GM12878 (cell line): ENCODE measurements around the gene ZNRF3. TPM values are rescaled to one million over a fixed set of nuclear protein-coding genes. Genes with fewer than 3 reads are reported as not detected.

Experiments
- ATAC-seq: fragments of 200-7000 bp; cut with Tn5 transposase; 3 replicates; pipeline ENCODE4 v1.9.1; 2020; ENCODE audit warnings: mild to moderate bottlenecking, moderate library complexity
- BruUV-seq: library from RNA; stranded (reverse); fragments of 400-500 nt; replicated peaks from 2 replicates; lab custom pipeline; 2021; lab: Mats Ljungman, UMichigan
- CTCF ChIA-PET: fragments of 300-600 bp; sonication (Branson Sonifier 250); formaldehyde crosslinking; extraction: SDS; loops from one replicate; lab custom pipeline; 2021; ENCODE audit warnings: inconsistent platforms; lab: Yijun Ruan, JAX
- POLR2A ChIA-PET: fragments of 350-600 bp; formaldehyde crosslinking; extraction: SDS; loops from one replicate; lab custom pipeline; 2021; ENCODE audit warnings: inconsistent platforms; lab: Charles Lee
- RAD21 ChIA-PET: fragments of 300-600 bp; sonication (Branson Sonifier 250); formaldehyde crosslinking; loops from one replicate; lab custom pipeline; 2023; ENCODE audit warnings: antibody characterized with exemption; ENCODE audit not compliant: unreplicated experiment; lab: Charles Lee
- SMC1A ChIA-PET: fragments of 300-600 bp; sonication (Branson Sonifier 250); formaldehyde crosslinking; loops from one replicate; lab custom pipeline; 2023; ENCODE audit not compliant: unreplicated experiment, uncharacterized antibody; lab: Charles Lee
- DNase-seq: peaks from one replicate; pipeline ENCODE4 v3.0.0-alpha.2; 2011; ENCODE audit warnings: low read depth, low spot score
- FAIRE-seq: peaks from 3 replicates; lab custom pipeline; 2011; peaks lifted over from hg19 to GRCh38; lab: Jason Lieb, UNC
- H2AFZ ChIP-seq: 2 replicates; pipeline ENCODE4 v1.6.0; 2011; ENCODE audit warnings: low read depth, low read length, control low read depth; ENCODE audit not compliant: control insufficient read depth
- H3K27ac ChIP-seq: 2 replicates; pipeline ENCODE4 v1.5.1; 2011; ENCODE audit warnings: control low read depth; ENCODE audit not compliant: control insufficient read depth, insufficient read depth
- H3K27me3 ChIP-seq, 2 experiments: replicated peaks in 1 of 2; 2 replicates each; pipeline versions ENCODE4 v1.6.0 to v1.6.1; 2011; ENCODE audit warnings: low read length in 1 of 2; ENCODE audit not compliant: control insufficient read depth in 2 of 2, insufficient read depth in 2 of 2
- H3K36me3 ChIP-seq, 2 experiments: 2 replicates each; pipeline ENCODE4 v1.5.1; 2011; ENCODE audit warnings: low read length in 1 of 2; ENCODE audit not compliant: control insufficient read depth in 2 of 2, insufficient read depth in 2 of 2
- H3K4me1 ChIP-seq: 2 replicates; pipeline ENCODE4 v1.6.1; 2011; ENCODE audit warnings: mild to moderate bottlenecking, low read length, moderate library complexity, mixed read lengths; ENCODE audit not compliant: control insufficient read depth, insufficient read depth
- H3K4me2 ChIP-seq: 2 replicates; pipeline ENCODE4 v1.6.0; 2011; ENCODE audit warnings: control low read depth; ENCODE audit not compliant: control insufficient read depth, insufficient read depth
- H3K4me3 ChIP-seq: fragments of 200-600 bp; sonication (generic); 2 replicates; pipeline ENCODE4 v1.5.1; 2016
- H3K79me2 ChIP-seq: 2 replicates; pipeline ENCODE4 v1.6.0; 2011; ENCODE audit warnings: low read length; ENCODE audit not compliant: control insufficient read depth, insufficient read depth
- H3K9ac ChIP-seq: 2 replicates; pipeline ENCODE4 v1.8.0; 2011; ENCODE audit warnings: low read length, control low read depth, mixed read lengths; ENCODE audit not compliant: control insufficient read depth, insufficient read depth
- H3K9me3 ChIP-seq: replicated peaks from 3 replicates; pipeline ENCODE4 v1.5.1; 2011; ENCODE audit warnings: mild to moderate bottlenecking, low read length; ENCODE audit not compliant: control insufficient read depth, insufficient read depth
- H4K20me1 ChIP-seq: 2 replicates; pipeline ENCODE4 v1.6.0; 2011; ENCODE audit not compliant: control insufficient read depth, insufficient read depth
- BACH1 ChIP-seq: fragments of 450-650 bp; IDR thresholded peaks from 2 replicates; pipeline ENCODE4 v1.6.1; 2017; ENCODE audit warnings: mild to moderate bottlenecking, borderline replicate concordance
- CBFB ChIP-seq: IDR thresholded peaks from 2 replicates; pipeline ENCODE4 v1.6.1; 2016; ENCODE audit warnings: antibody characterized with exemption, low read depth
- ESRRA ChIP-seq: IDR thresholded peaks from 2 replicates; pipeline ENCODE4 v1.6.1; 2012; ENCODE audit warnings: mild to moderate bottlenecking, low read length, improper control_type of control experiment
- MEF2B ChIP-seq: fragments of 450-650 bp; IDR thresholded peaks from 2 replicates; pipeline ENCODE4 v1.6.1; 2018; ENCODE audit warnings: mild to moderate bottlenecking, moderate library complexity; ENCODE audit not compliant: partially characterized antibody, poor library complexity, severe bottlenecking
- SUPT20H ChIP-seq: IDR thresholded peaks from 2 replicates; pipeline ENCODE4 v1.6.1; 2011; ENCODE audit warnings: low read depth, mild to moderate bottlenecking, low read length, moderate library complexity, borderline replicate concordance; ENCODE audit not compliant: control insufficient read depth
- ZBTB40 ChIP-seq: fragments of 450-650 bp; IDR thresholded peaks from 2 replicates; pipeline ENCODE4 v1.6.1; 2016; ENCODE audit warnings: mild to moderate bottlenecking, moderate library complexity, borderline replicate concordance
- ZSCAN29 ChIP-seq: fragments of 450-650 bp; IDR thresholded peaks from 2 replicates; pipeline ENCODE4 v1.6.1; 2017; ENCODE audit warnings: mild to moderate bottlenecking, moderate library complexity
- WGBS: methylation state at CpG from one replicate; pipeline ENCODE4 v1.1.6; 2016; ENCODE audit warnings: low lambda C conversion rate; ENCODE audit not compliant: insufficient replicate concordance, insufficient coverage; ENCODE audit errors: missing lambda C conversion rate; 5-methylcytosine and 5-hydroxymethylcytosine counted together
- in situ Hi-C: fragments of 300-500 bp; cut with MboI; formaldehyde crosslinking; loops from 9 replicates; pipeline ENCODE4 v1.14.3; 2018; ENCODE audit warnings: mixed read lengths
- intact Hi-C: fragments of 100-400 bp; cut with micrococcal nuclease; formaldehyde crosslinking; loops from one replicate; pipeline ENCODE4 v1.14.2; 2022; ENCODE audit not compliant: unreplicated experiment
- polyA plus RNA-seq, 11 experiments: library from polyadenylated mRNA; depleted of rRNA in 4 of 11; unstranded in 6 of 11; stranded (reverse) in 5 of 11; fragments of >200 nt; fragmentation: Nextera tagmentation in 4 of 11; fragmentation: Illumina TruSeq in 1 of 11; extraction: Ambion mirVana in 4 of 11; extraction: Trizol in 1 of 11; gene quantifications; 1 replicate in 1 of 11; 2 replicates in 10 of 11; pipeline versions ENCODE4 v1.2.1 to v1.2.3, GENCODE V29; 2011 to 2016; ENCODE audit warnings: inconsistent platforms in 2 of 11, missing spikeins in 2 of 11, low read depth in 1 of 11
- total RNA-seq, 4 experiments: library from RNA; depleted of rRNA in 3 of 4; stranded (reverse); fragments of >200 nt in 3 of 4; fragmentation: Illumina TruSeq in 1 of 4; extraction: Trizol in 1 of 4; gene quantifications; 2 replicates each; pipeline versions ENCODE4 v1.2.1 to v1.2.3, GENCODE V29; 2013 to 2021
- TF ChIP-seq, protein P1 (sequence below): IDR thresholded peaks from 2 replicates; pipeline ENCODE4 v1.6.1; 2012; ENCODE audit warnings: improper control_type of control experiment, low read depth, low read length; ENCODE audit not compliant: insufficient replicate concordance

Gene ZNRF3
- total and polyA plus RNA-seq, 10 of the 15 experiments (the other 5 are each of a cell fraction or from before 2014, with no cell fraction given), result 0.05 to 2.4 (median 0.46) TPM

DNA sequence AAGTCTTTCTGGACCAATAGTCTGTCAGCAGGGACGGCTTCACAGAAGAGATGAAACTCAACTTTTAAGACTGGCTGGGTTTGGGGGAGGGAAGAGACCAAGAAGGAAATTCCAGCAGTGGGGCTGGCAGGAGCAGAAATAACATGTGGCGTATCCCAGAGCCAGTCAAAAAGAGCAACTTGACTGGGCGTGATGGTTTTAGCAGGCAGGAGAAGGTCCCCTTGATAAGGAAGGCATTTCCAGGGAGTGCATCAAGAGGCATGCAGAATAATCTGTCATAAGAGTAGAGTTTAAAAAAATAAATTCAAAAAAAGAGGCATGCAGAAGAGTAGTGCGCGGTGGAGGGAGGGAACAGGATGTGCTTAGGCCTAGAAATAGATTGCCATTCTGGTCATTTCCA lies 125.8 kb downstream of the ZNRF3 start (continued):
- TF ChIP-seq CBFB (no peak), ESRRA (no peak), SUPT20H (no peak), ZBTB40 (no peak), BACH1 (no peak), MEF2B (no peak)

GRCh38 chr22:29011240-29012100 lies 128.1 kb downstream of the ZNRF3 start:
- in situ Hi-C loops, result no loop called here
- no peak for ATAC-seq
- FAIRE-seq, result no peak

More at GRCh38 chr22:29011240-29012100, 128.1 kb downstream of the ZNRF3 start:
- TF ChIP-seq, protein P1, sequence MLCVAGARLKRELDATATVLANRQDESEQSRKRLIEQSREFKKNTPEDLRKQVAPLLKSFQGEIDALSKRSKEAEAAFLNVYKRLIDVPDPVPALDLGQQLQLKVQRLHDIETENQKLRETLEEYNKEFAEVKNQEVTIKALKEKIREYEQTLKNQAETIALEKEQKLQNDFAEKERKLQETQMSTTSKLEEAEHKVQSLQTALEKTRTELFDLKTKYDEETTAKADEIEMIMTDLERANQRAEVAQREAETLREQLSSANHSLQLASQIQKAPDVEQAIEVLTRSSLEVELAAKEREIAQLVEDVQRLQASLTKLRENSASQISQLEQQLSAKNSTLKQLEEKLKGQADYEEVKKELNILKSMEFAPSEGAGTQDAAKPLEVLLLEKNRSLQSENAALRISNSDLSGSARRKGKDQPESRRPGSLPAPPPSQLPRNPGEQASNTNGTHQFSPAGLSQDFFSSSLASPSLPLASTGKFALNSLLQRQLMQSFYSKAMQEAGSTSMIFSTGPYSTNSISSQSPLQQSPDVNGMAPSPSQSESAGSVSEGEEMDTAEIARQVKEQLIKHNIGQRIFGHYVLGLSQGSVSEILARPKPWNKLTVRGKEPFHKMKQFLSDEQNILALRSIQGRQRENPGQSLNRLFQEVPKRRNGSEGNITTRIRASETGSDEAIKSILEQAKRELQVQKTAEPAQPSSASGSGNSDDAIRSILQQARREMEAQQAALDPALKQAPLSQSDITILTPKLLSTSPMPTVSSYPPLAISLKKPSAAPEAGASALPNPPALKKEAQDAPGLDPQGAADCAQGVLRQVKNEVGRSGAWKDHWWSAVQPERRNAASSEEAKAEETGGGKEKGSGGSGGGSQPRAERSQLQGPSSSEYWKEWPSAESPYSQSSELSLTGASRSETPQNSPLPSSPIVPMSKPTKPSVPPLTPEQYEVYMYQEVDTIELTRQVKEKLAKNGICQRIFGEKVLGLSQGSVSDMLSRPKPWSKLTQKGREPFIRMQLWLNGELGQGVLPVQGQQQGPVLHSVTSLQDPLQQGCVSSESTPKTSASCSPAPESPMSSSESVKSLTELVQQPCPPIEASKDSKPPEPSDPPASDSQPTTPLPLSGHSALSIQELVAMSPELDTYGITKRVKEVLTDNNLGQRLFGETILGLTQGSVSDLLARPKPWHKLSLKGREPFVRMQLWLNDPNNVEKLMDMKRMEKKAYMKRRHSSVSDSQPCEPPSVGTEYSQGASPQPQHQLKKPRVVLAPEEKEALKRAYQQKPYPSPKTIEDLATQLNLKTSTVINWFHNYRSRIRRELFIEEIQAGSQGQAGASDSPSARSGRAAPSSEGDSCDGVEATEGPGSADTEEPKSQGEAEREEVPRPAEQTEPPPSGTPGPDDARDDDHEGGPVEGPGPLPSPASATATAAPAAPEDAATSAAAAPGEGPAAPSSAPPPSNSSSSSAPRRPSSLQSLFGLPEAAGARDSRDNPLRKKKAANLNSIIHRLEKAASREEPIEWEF, result no peak
- no peak for TF ChIP-seq ZSCAN29
- no peak overlapping the region for H3K9ac ChIP-seq
- POLR2A ChIA-PET, result interaction anchor here (1.2 kb wide), 1 partner anchor 11 kb away, joined by 5 read pairs; no protein-coding TSS in a partner anchor
- no peaks in the 10 kb centered on the region for H3K79me2 ChIP-seq
- RAD21 ChIA-PET, result interaction anchor here (1.6 kb wide), 1 partner anchor 94 kb away, joined by 3 read pairs; no protein-coding TSS in a partner anchor
- intact Hi-C loops, result no loop called here
- no peaks in the 10 kb centered on the region for H3K4me1 ChIP-seq
- H4K20me1 ChIP-seq, result no peaks in the 10 kb centered on the region
- BruUV-seq, result no TSS peak
- DNase-seq, result no peak
- no peak overlapping the region for H3K4me2 ChIP-seq
- 0 out of 4 replicates have a peak, but pooled peaks cover 0 to 2% of the 10 kb centered on the region in 2 experiments for H3K27me3 ChIP-seq
- no peaks in the 10 kb centered on the region; a peak in 1 of 4 replicates for H3K36me3 ChIP-seq
- CTCF ChIA-PET, result interaction anchor here (1.4 to 3.3 kb wide), 4 partner anchors 9 to 156 kb away, joined by 3 to 13 read pairs (median 5); no protein-coding TSS in a partner anchor
- WGBS, result 40% methylated on average over 14 of the region's 14 CpGs
- no peak overlapping the region for H2AFZ ChIP-seq
- no peak overlapping the region for H3K27ac ChIP-seq
- no peaks in the 10 kb centered on the region for H3K9me3 ChIP-seq
- SMC1A ChIA-PET, result interaction anchor here (0.6 to 4.6 kb wide), 7 partner anchors 9 to 337 kb away, joined by 3 to 50 read pairs (median 4); no protein-coding TSS in a partner anchor
- H3K4me3 ChIP-seq, result no peak overlapping the region
